B cell (primary cell): ENCODE results near the gene TMEM14A.

ENCODE experiments used
- EZH2 ChIP-seq: IDR thresholded peaks from 2 replicates; pipeline ENCODE4 v1.6.1; 2012; ENCODE audit warnings: borderline replicate concordance, low read depth, mild to moderate bottlenecking, moderate library complexity, low read length; ENCODE audit not compliant: insufficient read depth, poor library complexity, severe bottlenecking
- TF ChIP-seq, protein P1 (sequence below): fragments of 200-600 bp; IDR thresholded peaks from one replicate; pipeline ENCODE4 v1.8.0; 2022; ENCODE audit warnings: antibody characterized with exemption, mild to moderate bottlenecking

DNA sequence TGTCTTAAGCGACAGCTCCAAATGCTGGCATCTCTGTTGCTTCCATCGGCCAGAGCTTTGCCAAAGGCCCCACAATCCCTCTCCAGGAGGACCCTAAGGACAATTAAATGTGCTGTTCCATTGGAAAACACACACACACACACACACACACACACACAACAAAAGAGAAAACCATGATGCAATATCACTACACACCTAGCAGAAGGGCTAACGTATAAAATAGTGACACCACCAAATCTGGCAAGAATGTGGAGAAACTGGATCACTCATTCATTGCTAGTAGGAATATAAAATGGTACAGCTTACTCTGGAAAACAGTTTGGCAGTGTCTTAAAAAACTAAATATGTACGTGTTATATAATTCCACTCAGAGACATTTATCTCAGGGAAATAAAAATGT lies 13.0 kb upstream of the TMEM14A start:
- TF ChIP-seq, protein P1, sequence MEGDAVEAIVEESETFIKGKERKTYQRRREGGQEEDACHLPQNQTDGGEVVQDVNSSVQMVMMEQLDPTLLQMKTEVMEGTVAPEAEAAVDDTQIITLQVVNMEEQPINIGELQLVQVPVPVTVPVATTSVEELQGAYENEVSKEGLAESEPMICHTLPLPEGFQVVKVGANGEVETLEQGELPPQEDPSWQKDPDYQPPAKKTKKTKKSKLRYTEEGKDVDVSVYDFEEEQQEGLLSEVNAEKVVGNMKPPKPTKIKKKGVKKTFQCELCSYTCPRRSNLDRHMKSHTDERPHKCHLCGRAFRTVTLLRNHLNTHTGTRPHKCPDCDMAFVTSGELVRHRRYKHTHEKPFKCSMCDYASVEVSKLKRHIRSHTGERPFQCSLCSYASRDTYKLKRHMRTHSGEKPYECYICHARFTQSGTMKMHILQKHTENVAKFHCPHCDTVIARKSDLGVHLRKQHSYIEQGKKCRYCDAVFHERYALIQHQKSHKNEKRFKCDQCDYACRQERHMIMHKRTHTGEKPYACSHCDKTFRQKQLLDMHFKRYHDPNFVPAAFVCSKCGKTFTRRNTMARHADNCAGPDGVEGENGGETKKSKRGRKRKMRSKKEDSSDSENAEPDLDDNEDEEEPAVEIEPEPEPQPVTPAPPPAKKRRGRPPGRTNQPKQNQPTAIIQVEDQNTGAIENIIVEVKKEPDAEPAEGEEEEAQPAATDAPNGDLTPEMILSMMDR, result no peak
- no peak for TF ChIP-seq EZH2
